DMS53 treated with DMSO at 0.1 percent for 48 hours (cell line): ENCODE results near the gene MAGEC3.

Experiments
- DNase-seq: peaks from one replicate; lab custom pipeline; 2025; ENCODE audit not compliant: unreplicated experiment; lab: John Stamatoyannopoulos, UW

The MAGEC3 gene

DNA sequence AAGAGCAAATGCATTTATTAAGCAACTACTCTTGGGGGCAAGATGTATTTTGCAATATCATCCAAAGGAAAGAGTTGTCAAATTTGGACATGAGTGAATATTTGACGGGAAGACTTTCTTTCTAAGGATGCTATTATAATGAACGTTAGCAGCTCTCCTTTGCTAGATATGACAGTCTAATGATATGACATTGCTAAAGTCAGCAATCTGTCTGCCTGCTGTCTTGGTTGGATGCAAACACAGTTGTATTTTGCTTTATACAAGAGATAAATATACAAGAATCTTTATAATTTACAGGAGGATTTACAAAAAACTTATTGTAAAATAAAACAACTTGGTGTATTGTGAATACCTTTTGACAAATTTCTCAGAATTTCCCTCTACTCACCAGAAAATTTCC lies 103.1 kb downstream of the MAGEC3 start:
- DNase-seq = no peak

GRCh38 chrX:141945426-141945825 lies 107.3 kb downstream of the MAGEC3 start:
- peak; percentile 16 for DNase-seq

- DNase-seq = no peak
These were observed 109.2 kb downstream of the MAGEC3 start for GRCh38 chrX:141947350-141947749.
